Activated CD8-positive, alpha-beta memory T cell treated with anti-CD3 and anti-CD28 coated beads for 36 hours (primary cell): ENCODE measurements around the gene SNED1. TPM values are rescaled to one million over a fixed set of nuclear protein-coding genes. Genes with fewer than 3 reads are reported as not detected.
"Not testable (repeated sequence)": the region's sequence is repeated elsewhere in the genome, so short reads cannot be mapped to it uniquely, and the experiment has no call there.

Experiments
- CTCF ChIA-PET: fragments of 350-600 bp; sonication (Branson Sonifier 250); formaldehyde crosslinking; loops from one replicate; lab custom pipeline; 2021; ENCODE audit warnings: antibody characterized with exemption; lab: Charles Lee
- POLR2A ChIA-PET: fragments of 350-600 bp; sonication (Branson Sonifier 250); formaldehyde crosslinking; loops from one replicate; lab custom pipeline; 2021; ENCODE audit warnings: antibody characterized with exemption; lab: Charles Lee
- total RNA-seq, 2 experiments: library from RNA; stranded (reverse); gene quantifications; one replicate each; pipeline ENCODE4 v1.2.3, GENCODE V29; 2021

The SNED1 gene
- total RNA-seq, 2 experiments from 2014 or later: 0.53 to 0.63 TPM

GRCh38 chr2:241087420-241088268 lies 89.2 kb downstream of the SNED1 start:
- ChIA-PET CTCF (interaction anchor here (2.5 kb wide), 1 partner anchor 9 kb away, joined by 7 read pairs; no protein-coding TSS in a partner anchor), POLR2A (no interaction called here)

GRCh38 chr2:241088376-241088775 lies 90.0 kb downstream of the SNED1 start:
- ChIA-PET CTCF (interaction anchor here (2.5 kb wide), 1 partner anchor 10 kb away, joined by 7 read pairs; no protein-coding TSS in a partner anchor), POLR2A (no interaction called here)

- ChIA-PET POLR2A (no interaction called here), CTCF (interaction anchor here (0.6 kb wide), 1 partner anchor 11 kb away, joined by 3 read pairs; no protein-coding TSS in a partner anchor)
Measured at GRCh38 chr2:241088791-241089732, 90.6 kb downstream of the SNED1 start.

- CTCF ChIA-PET: interaction anchor here (1.0 kb wide), 1 partner anchor 12 kb away, joined by 7 read pairs; no protein-coding TSS in a partner anchor
- POLR2A ChIA-PET: no interaction called here
Measured at GRCh38 chr2:241091201-241091600, 92.8 kb downstream of the SNED1 start.

GRCh38 chr2:241091734-241092445 lies 93.5 kb downstream of the SNED1 start:
- POLR2A ChIA-PET: interaction anchor here (0.6 kb wide), 1 partner anchor 209 kb away, joined by 5 read pairs; no protein-coding TSS in a partner anchor

GRCh38 chr2:241092677-241093076 lies 94.3 kb downstream of the SNED1 start:
- ChIA-PET POLR2A (interaction anchor here (0.6 kb wide), 1 partner anchor 209 kb away, joined by 5 read pairs; no protein-coding TSS in a partner anchor), CTCF (interaction anchor here (1.0 to 1.1 kb wide), 2 partner anchors 10 to 14 kb away, joined by 3 to 6 read pairs; no protein-coding TSS in a partner anchor)

More at GRCh38 chr2:241091734-241092445, 93.5 kb downstream of the SNED1 start:
- CTCF ChIA-PET: interaction anchor here (1.0 kb wide), 1 partner anchor 14 kb away, joined by 6 read pairs; no protein-coding TSS in a partner anchor

- POLR2A ChIA-PET: not testable (repeated sequence)
- CTCF ChIA-PET: interaction anchor here (1.0 to 1.1 kb wide), 2 partner anchors 10 to 15 kb away, joined by 3 to 6 read pairs; no protein-coding TSS in a partner anchor
Measured at GRCh38 chr2:241093133-241093781, 94.8 kb downstream of the SNED1 start.

- POLR2A ChIA-PET: no interaction called here
- CTCF ChIA-PET: interaction anchor here (1.8 kb wide), 1 partner anchor 17 kb away, joined by 10 read pairs; no protein-coding TSS in a partner anchor
Measured at GRCh38 chr2:241094172-241094571, 95.8 kb downstream of the SNED1 start.

GRCh38 chr2:241094924-241095420 lies 96.6 kb downstream of the SNED1 start:
- CTCF ChIA-PET: interaction anchor here (1.8 kb wide), 1 partner anchor 18 kb away, joined by 10 read pairs; no protein-coding TSS in a partner anchor
- POLR2A ChIA-PET: no interaction called here

GRCh38 chr2:241095594-241096290 lies 97.3 kb downstream of the SNED1 start:
- ChIA-PET POLR2A (interaction anchor here (0.6 kb wide), 1 partner anchor 72 kb away, joined by 7 read pairs; no protein-coding TSS in a partner anchor), CTCF (interaction anchor here (1.1 to 1.8 kb wide), 2 partner anchors 19 to 55 kb away, joined by 3 to 10 read pairs; partner anchors contain the start of gene PPP1R7)

GRCh38 chr2:241096979-241097378 lies 98.6 kb downstream of the SNED1 start:
- ChIA-PET POLR2A (no interaction called here), CTCF (interaction anchor here (0.6 kb wide), 1 partner anchor 19 kb away, joined by 3 read pairs; no protein-coding TSS in a partner anchor)

GRCh38 chr2:241099246-241099645 lies 100.8 kb downstream of the SNED1 start:
- ChIA-PET CTCF (interaction anchor here (1.5 kb wide), 1 partner anchor 50 kb away, joined by 4 read pairs; the partner anchor contains the start of gene PASK), POLR2A (no interaction called here)

GRCh38 chr2:241102239-241102803 lies 103.9 kb downstream of the SNED1 start, which contains the start of gene MTERF4:
MTERF4 (minus strand) TSS chr2:241102287; CDS start chr2:241102273, 14 bp downstream.
- POLR2A ChIA-PET: interaction anchor here (1.1 to 2.2 kb wide), 5 partner anchors 9 to 516 kb away, joined by 3 to 13 read pairs (median 5); partner anchors contain the start of genes CAPN10 and PASK
- CTCF ChIA-PET: no interaction called here

- CTCF ChIA-PET: interaction anchor here (0.7 kb wide), 1 partner anchor 201 kb away, joined by 4 read pairs; no protein-coding TSS in a partner anchor
- POLR2A ChIA-PET: no interaction called here
Measured at GRCh38 chr2:241103176-241103595, 104.8 kb downstream of the SNED1 start.

GRCh38 chr2:241104611-241105010 lies 106.2 kb downstream of the SNED1 start:
- POLR2A ChIA-PET: not testable (repeated sequence)
- CTCF ChIA-PET: interaction anchor here (0.7 kb wide), 2 partner anchors 9 to 27 kb away, joined by 3 read pairs; no protein-coding TSS in a partner anchor

GRCh38 chr2:241105641-241106040 lies 107.2 kb downstream of the SNED1 start:
- CTCF ChIA-PET: no interaction called here
- POLR2A ChIA-PET: no interaction called here
